Muscle of arm (tissue), 12 donors: ENCODE results near the gene ROPN1L. TPM values are rescaled to one million over a fixed set of nuclear protein-coding genes. Genes with fewer than 3 reads are reported as not detected.
"Not testable (repeated sequence)": the region's sequence is repeated elsewhere in the genome, so short reads cannot be mapped to it uniquely, and the experiment has no call there.

Experiments
- DNase-seq: peaks from one replicate; pipeline ENCODE4 v3.0.0-alpha.2; 2013
- polyA plus RNA-seq, 12 donors: library from polyadenylated mRNA; unstranded; fragments of 120-200 nt; gene quantifications; one replicate each; pipeline ENCODE4 v1.2.1, GENCODE V29; 2013; ENCODE audit not compliant: insufficient read length in 12 of 12

ROPN1L gene
- polyA plus RNA-seq, 12 donors: 0.58 TPM; not detected in 11

- DNase-seq: no peak
These were observed 59.9 kb downstream of the ROPN1L start for GRCh38 chr5:10501554-10502075.

DNA sequence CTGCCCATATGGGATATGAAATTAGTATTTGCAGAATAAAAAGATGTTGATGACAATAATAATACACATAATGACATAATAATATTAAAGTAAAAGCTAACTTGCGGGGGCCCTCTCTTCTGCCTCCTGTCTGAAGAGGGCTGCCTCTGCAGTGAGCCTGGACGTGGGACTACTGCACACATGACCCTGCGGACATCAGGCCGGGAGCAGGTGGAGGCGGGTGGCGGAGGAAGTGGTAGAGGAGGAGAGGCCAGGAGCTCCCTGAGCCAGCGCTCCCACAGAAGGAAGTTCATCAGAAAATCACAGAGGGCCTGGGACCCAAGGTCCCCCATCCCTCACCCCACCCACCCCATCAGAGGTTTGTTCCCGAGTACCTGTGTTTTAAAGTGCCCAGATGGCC is 60.5 kb downstream of the ROPN1L start:
- no peak for DNase-seq

DNA sequence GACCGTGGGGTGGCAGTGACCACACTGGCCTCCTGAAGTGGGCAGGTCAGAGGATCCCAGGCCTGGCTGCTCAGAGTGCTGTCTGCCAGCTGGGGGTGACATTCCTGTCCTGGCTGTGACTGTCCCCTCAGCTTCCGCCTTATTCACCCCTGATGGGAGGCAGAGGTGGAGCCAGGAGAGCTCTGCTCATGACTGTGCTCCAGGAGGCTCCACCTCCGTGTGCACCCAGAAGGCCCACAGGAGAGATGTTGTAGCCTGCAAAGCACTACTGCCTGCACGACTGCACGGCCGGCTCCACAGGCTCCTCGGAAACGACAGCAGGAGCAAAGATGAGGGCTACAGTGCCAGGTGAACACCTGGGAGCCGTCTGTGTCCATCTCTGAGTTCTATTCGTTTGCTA is 60.9 kb downstream of the ROPN1L start:
- no peak for DNase-seq

- DNase-seq: no peak
These were observed 61.6 kb downstream of the ROPN1L start for GRCh38 chr5:10503321-10503720.

- DNase-seq: no peak
These were observed 62.5 kb downstream of the ROPN1L start for GRCh38 chr5:10503997-10504793.

DNA sequence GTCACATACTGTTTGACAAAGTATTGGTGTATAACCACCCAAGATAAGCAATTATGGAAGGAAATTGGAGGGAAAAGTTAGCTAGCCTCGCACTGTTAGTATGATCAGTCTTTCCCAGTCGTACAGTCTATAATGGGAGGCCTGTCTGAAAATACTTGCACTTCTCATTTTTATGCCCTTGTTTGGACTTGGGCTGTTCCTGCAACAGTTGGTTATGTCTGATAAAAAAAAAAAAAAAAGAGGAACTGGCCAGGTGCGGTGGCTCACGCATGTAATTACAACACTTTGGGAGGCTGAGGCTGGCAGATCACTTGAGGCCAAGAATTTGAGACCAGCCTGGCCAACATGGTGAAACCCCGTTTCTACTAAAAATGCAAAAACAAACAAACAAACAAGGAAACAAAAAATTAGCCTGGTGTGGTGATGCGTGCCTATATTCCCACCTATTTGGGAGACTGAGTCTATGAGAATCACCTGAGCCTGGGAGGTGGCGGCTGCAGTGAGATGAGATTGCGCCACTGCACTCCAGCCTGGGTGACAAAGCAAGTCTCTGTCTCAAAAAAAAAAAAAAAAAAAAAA is 63.9 kb downstream of the ROPN1L start:
- DNase-seq: no peak

DNA sequence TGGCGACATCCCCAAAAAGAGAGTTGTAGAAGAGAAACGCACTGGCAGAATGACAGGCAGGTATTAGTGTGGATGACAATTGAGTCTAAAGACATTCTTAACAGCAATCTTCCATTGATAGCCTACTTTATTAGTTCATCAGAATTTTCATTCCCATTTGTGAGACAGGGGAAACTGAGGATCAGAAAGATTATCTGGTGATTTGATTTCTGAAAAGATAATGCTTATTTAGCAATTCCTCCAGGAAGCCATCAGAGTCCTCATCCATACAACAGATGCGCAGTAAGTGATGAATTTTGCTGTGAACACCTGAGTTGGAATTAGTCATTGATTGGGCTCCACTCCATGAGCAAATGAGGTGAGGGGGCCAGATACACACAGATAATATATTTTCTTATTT is 64.9 kb downstream of the ROPN1L start:
- DNase-seq: no peak

DNA sequence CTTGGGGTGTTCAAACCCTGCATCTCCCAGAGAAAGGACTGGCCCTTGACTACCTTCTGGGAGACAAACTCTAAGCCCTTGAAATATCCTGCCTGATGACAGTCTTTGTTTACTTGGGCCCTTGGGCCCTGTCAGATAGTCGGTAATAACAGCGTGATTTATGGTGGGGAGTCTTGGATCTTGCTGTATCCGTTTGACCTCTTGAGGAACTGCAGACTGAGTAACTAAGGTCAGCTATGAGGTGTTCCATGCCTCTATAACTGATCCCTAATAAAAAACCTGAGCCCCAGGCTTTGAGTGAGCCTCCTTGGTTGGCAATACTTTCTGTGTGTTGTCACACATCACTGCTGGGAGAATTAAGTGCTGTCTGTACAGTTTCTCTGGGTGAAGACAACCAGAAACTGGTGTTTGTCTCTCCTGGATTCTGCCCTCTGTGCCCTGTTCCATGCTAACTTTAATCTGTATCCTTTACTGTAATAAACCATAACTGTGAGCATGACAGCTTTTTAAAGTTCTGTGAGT is 66.0 kb downstream of the ROPN1L start:
- DNase-seq: no peak

- DNase-seq: no peak
These were observed 67.9 kb downstream of the ROPN1L start for GRCh38 chr5:10509575-10509974.

- DNase-seq: no peak
These were observed 70.3 kb downstream of the ROPN1L start for GRCh38 chr5:10511741-10512640.

- no peak for DNase-seq
These were observed 72.1 kb downstream of the ROPN1L start for GRCh38 chr5:10513501-10514442.

GRCh38 chr5:10514572-10514971 is 72.9 kb downstream of the ROPN1L start:
- not testable (repeated sequence) for DNase-seq

Other genes with a start within 250 kb of the ROPN1L start
- 10 to 100 TPM in 10 of 12 donors, 1 to 10 TPM in 1, not detected in 1; 8.4 to 21.9 (median 11.7) TPM for gene ATPSCKMT, start 192.0 kb upstream of the ROPN1L start, polyA plus RNA-seq
- 100 to 1,000 TPM in 11 of 12 donors, not detected in 1; 138 to 204 (median 178) TPM for gene CCT5, start 191.6 kb upstream of the ROPN1L start, polyA plus RNA-seq
- gene CMBL, start 134.0 kb upstream of the ROPN1L start, polyA plus RNA-seq: 100 to 1,000 TPM in 5 of 12 donors, 10 to 100 TPM in 6, not detected in 1; 32.4 to 149 (median 95.1) TPM
- 100 to 1,000 TPM in 9 of 12 donors, 10 to 100 TPM in 2, not detected in 1; 92.3 to 142 (median 114) TPM for gene MARCHF6, start 88.2 kb upstream of the ROPN1L start, polyA plus RNA-seq
- gene ANKRD33B, start 122.2 kb downstream of the ROPN1L start, polyA plus RNA-seq: 1 to 10 TPM in 10 of 12 donors, not detected in 2; 1.2 to 3.3 (median 1.8) TPM